GM12865 (cell line): Measurements from ENCODE around the gene GAP43.

Experiments
- DNase-seq: peaks from one replicate; pipeline ENCODE4 v3.0.0; 2010; ENCODE audit warnings: low read depth
- H3K4me3 ChIP-seq: 2 replicates; pipeline ENCODE4 v1.5.1; 2011; ENCODE audit warnings: mild to moderate bottlenecking, low read depth, low read length, control low read depth
- TF ChIP-seq, protein P1 (sequence below): IDR thresholded peaks from 2 replicates; pipeline ENCODE4 v1.5.1; 2011; ENCODE audit warnings: low read length, control low read depth, low read depth, inconsistent platforms; ENCODE audit not compliant: insufficient read depth; ENCODE audit errors: missing control alignments

The GAP43 gene

GRCh38 chr3:115768661-115769060, 145.4 kb downstream of the GAP43 start:
- DNase-seq: no peak
- TF ChIP-seq, protein P1, sequence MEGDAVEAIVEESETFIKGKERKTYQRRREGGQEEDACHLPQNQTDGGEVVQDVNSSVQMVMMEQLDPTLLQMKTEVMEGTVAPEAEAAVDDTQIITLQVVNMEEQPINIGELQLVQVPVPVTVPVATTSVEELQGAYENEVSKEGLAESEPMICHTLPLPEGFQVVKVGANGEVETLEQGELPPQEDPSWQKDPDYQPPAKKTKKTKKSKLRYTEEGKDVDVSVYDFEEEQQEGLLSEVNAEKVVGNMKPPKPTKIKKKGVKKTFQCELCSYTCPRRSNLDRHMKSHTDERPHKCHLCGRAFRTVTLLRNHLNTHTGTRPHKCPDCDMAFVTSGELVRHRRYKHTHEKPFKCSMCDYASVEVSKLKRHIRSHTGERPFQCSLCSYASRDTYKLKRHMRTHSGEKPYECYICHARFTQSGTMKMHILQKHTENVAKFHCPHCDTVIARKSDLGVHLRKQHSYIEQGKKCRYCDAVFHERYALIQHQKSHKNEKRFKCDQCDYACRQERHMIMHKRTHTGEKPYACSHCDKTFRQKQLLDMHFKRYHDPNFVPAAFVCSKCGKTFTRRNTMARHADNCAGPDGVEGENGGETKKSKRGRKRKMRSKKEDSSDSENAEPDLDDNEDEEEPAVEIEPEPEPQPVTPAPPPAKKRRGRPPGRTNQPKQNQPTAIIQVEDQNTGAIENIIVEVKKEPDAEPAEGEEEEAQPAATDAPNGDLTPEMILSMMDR: no peak
- no peak overlapping the region for H3K4me3 ChIP-seq
